GM21381 (cell line): ENCODE measurements around the gene UPF2.
"Not testable (repeated sequence)": the region's sequence is repeated elsewhere in the genome, so short reads cannot be mapped to it uniquely, and the experiment has no call there.

Experiments used
- ATAC-seq: cut with Tn5 transposase; IDR thresholded peaks from one replicate; pipeline ENCODE4 v1.9.1; 2021; ENCODE audit warnings: mild to moderate bottlenecking, moderate library complexity; ENCODE audit not compliant: unreplicated experiment

UPF2 gene

GRCh38 chr10:11908536-11908935, 134.1 kb downstream of the UPF2 start:
- ATAC-seq: no peak

- no peak for ATAC-seq
These were observed 134.7 kb downstream of the UPF2 start for GRCh38 chr10:11907914-11908313.

GRCh38 chr10:11906714-11907113, 135.9 kb downstream of the UPF2 start:
- no peak for ATAC-seq

DNA sequence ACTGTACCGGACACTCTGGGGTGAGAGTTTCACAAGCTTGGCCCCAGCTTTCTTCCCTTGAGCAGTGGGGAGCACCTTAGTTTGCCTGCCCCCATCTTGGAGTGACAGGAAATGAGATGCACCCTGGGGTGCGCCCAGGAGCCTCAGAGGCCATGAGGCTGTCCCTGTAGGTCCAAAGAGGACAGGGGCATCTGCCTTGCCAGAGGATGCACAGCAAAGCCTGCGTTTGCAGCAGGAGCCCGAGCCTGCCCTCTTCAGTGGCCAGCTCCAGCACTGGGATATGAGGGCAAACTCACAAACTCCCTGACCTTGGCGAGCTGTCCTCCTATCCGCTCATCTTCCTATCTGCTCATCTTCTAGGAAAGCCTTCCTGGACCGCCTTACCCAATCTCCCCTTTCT, 140.0 kb downstream of the UPF2 start:
- no peak for ATAC-seq

DNA sequence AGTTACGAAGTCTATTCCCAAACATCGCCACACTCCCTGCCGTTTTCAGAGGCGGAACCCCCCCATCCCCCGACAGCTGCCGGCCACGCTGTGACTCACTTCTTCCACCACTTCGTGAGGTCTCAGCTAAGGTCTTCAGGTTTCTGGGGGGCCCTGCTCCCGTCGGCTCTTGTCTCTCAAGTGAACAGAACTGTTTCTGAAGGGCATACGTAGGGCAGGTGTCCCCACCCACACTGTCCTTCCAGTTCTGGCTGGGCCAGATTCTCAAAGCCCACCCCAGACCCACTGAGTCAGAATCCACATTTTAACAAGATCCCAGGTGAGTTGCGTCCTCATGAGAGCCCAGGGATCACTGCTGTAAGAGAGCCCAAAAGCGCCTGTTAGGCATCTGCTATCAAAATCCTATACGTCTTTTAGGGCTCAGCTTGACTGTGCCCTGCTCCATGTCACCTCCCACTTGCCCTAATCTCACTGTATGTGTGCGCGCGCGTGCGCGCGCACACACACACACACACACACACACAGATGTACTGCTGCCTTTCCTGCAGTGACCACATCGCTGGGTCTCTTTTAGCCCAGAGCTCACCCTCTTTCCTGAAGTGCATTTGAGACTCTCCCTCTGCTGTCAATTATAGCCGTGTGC, 140.7 kb downstream of the UPF2 start:
- no peak for ATAC-seq

DNA sequence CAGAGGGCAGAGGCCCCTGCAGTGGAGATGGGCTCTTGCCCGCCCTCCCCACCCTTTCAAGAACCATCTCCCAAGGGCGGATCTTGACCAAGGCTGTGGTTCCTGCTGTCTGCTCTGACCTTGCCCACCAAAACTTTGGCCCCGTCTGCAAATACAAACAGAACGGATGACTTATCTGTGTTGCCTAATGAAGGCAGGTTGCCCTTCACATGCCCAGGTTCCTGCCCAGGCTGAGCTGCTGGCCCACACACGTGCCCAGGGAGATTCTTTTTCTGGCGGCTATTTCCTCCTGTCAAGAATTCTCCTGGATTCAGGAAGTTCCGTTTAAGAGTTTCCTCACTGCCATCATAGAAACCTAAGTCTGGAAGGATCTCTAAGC, 141.2 kb downstream of the UPF2 start:
- no peak for ATAC-seq

- no peak for ATAC-seq
These were observed 141.6 kb downstream of the UPF2 start for GRCh38 chr10:11901036-11901301.

GRCh38 chr10:11899067-11899876, 143.3 kb downstream of the UPF2 start:
- ATAC-seq: no peak

- ATAC-seq: no peak
These were observed 144.1 kb downstream of the UPF2 start for GRCh38 chr10:11898372-11899066.

- ATAC-seq: no peak
These were observed 144.6 kb downstream of the UPF2 start for GRCh38 chr10:11898033-11898371.

GRCh38 chr10:11896549-11897200, 145.9 kb downstream of the UPF2 start:
- no peak for ATAC-seq

GRCh38 chr10:11895598-11895997, 147.0 kb downstream of the UPF2 start:
- no peak for ATAC-seq

DNA sequence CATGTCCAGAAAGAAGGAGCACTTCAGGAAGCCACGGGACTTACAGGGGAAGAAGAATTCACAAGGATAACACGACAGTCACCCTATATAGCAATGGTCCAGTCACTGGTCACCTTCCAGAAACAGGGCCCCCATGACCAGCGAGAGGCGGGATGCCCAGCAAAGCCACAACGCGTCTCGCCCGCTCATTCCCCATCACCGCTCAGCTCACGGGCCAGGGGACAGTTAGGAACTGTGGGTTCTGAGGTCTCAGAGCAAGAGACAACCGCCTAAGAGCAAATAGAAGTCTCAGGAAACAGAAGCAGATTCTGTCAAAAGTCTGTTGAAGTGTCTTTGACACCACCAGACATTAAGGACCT, 147.5 kb downstream of the UPF2 start:
- ATAC-seq: no peak

DNA sequence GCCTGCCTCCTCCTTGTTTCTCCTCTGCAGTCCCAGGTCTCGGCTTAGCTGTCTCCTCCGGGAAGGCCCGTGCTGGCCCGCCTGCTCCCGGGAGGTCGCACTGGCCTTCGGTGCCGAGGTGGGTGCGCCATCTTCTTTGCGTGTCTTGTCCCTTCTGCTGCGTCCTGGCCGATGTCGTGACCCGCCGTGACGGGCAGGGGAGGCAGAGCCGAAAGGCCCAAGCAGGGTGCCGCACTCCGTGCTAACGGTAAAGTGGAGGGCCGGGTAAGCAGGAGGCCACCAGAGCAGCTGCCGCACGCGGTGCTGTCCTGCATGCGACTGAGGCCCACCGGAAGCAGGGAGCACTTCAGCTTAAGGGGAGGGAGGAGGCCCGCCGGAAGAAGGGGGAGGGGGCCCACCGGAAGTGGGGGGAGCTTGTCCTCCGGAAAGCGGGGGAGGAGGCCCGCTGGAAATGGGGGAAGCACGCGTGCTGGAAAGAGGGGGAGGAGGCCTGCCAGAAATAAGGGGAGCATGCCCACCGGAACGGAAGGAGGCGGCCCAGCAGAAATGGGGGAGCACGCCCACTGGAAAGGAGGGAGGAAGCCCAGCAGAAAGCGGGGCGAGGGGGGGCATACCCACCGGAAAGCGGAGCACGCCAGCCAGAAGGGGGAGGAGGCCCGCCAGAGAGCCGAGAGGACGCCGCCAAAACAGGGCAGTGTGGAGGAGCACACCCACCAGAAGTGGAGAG, 148.1 kb downstream of the UPF2 start:
- no peak for ATAC-seq

DNA sequence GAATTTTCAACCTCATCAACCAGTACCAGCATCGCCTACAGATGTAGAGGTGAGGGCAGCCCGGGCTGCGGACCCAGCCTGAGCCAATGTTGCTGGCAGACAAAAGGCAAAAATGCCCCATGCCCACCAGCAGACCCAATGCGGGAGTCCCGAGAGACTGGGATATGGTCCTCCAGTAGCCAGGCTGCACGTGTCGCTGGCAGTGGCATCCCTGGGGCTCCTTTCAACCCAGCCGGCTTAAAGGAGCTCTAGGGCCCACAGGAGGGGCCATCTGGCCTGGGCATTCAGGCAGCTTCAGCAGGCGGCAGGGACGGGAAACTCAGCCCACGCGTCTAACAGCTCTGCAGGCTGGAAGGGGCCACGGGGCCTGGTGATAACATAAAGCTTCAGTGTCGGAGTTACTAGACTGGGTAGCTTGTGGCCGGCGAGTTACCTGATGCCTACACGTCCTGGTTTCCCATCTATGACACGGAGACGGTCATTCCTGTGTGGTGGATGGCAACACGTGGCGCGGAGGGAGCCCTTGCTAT, 148.8 kb downstream of the UPF2 start:
- no peak for ATAC-seq

DNA sequence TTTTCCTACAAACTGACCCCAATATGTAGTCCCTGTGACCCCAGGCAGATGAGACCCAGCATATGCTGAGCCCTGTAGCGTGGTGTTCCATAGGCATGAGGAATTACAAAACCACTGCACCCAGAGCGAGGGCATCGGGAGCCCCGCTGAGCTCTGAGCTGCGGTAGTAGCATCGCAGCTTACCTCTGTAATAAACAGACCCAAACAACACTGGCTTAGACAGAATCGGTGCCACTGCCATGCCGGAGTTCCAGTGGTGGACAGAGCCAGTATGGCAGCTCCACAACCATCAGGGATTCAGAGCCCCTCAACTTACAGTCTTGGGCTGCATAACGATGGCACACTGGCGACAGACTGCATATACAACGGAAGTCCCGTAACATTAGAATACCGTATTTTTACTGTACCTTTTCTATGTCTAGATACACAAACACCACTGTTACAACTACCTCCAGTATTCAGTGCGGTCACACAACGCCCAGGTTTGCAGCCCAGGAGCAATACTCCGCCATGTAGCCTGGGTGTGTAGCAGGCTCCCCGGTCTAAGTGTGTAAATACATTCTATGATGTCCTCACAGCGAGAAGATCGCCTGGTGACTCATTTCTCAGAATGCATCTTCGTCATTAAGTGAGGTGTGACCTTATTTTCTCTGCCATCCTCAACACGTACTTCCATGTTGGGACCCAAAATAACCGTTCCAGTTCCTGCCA, 150.7 kb downstream of the UPF2 start:
- ATAC-seq: no peak

DNA sequence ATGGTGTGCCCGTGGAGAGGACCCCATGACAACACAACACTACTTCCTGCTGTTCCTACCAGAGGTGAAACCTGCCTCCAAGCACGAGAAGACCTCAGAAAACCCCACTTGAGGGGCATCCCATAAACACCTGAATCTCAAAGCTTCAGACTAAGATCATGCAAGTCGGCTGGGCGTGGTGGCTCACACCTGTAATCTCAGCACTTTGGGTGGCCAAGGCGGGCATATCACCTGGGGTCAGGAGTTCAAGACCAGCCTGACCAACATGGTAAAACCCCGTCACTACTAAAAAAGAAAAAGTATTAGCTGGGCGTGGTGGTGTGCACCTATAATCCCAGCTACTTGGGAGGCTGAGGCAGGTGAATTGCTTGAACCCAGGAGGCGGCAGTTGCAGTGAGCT, 153.3 kb downstream of the UPF2 start:
- not testable (repeated sequence) for ATAC-seq

GRCh38 chr10:11887381-11888227, 155.0 kb downstream of the UPF2 start:
- no peak for ATAC-seq

DNA sequence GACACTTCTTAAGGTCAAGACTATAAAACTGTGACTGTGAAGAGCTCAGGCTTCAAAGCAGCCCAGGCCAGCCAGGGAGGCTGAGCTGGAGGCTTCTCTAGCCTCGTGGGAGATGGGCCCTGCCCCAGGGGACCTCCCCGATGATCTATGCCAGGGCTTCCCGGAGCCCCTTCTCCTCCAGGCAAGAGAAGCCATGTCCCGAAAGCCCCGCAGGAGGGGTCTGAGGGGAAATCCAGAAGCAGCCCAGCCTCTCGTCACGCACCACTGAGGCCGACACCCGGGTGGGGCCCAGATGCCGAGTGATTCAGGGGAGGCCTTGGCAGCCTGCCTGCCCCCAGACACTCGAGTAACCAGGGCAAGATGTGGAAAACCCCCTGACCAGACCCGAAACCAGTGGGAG, 155.8 kb downstream of the UPF2 start:
- ATAC-seq: peak; percentile 61

DNA sequence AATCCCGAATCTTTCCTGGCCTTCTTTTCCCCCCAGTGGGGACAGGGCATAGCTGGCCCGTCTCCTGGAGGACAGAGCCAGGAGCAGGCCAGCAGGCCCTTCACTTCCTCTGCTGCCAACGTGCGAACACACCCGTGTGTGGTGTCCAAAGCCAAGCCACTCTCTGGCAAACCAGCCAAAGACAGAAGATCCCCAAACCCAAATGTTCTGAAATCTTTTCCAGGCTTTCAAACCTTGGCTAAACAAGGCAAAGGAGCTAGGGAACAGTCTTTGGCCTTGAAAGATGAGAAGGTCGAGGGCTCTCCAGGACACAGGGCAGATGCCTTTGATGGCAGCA, 156.5 kb downstream of the UPF2 start:
- no peak for ATAC-seq
